K562 (cell line): ENCODE data around the gene CIAO2A. TPM values are rescaled to one million over a fixed set of nuclear protein-coding genes. Genes with fewer than 3 reads are reported as not detected.

ENCODE experiments used
- ASH1L ChIP-seq: fragments of 450-650 bp; IDR thresholded peaks from 2 replicates; pipeline ENCODE4 v1.6.1; 2018; ENCODE audit warnings: borderline replicate concordance, mild to moderate bottlenecking, low read depth; ENCODE audit not compliant: partially characterized antibody
- CREB3 ChIP-seq: fragments of 450-650 bp; conservative IDR thresholded peaks from 2 replicates; pipeline ENCODE4 v1.6.1; 2016; ENCODE audit warnings: missing genetic modification characterization, low read depth, mild to moderate bottlenecking, missing compliant biosample characterization, moderate library complexity
- CREB5 ChIP-seq: fragments of 250-450 bp; sonication (Bioruptor Pico); IDR thresholded peaks from 2 replicates; pipeline ENCODE4 v1.5.0; 2020; ENCODE audit warnings: mild to moderate bottlenecking
- ERF ChIP-seq: fragments of 450-650 bp; formaldehyde crosslinking; IDR thresholded peaks from 2 replicates; pipeline ENCODE4 v1.4.0; 2020; ENCODE audit warnings: mild to moderate bottlenecking, mixed read lengths
- GTF2B ChIP-seq: IDR thresholded peaks from 2 replicates; pipeline ENCODE4 v1.6.1; 2011; ENCODE audit not compliant: insufficient read length; ENCODE audit errors: extremely low read depth
- HMGN3 ChIP-seq: IDR thresholded peaks from 2 replicates; pipeline ENCODE4 v1.6.1; 2011; ENCODE audit warnings: borderline replicate concordance, low read depth, mild to moderate bottlenecking, mixed read lengths, low read length; ENCODE audit not compliant: insufficient read length; ENCODE audit errors: extremely low read depth
- HNRNPK ChIP-seq: fragments of 200-400 bp; formaldehyde crosslinking; IDR thresholded peaks from one replicate; pipeline ENCODE4 v1.6.1; 2018; ENCODE audit warnings: mild to moderate bottlenecking, low read depth, low read length; ENCODE audit not compliant: poor library complexity, severe bottlenecking
- KDM2B ChIP-seq: fragments of 250-450 bp; sonication (Bioruptor Pico); IDR thresholded peaks from 2 replicates; pipeline ENCODE4 v1.8.0; 2021; ENCODE audit warnings: mild to moderate bottlenecking, moderate library complexity
- KHSRP ChIP-seq: fragments of 450-650 bp; IDR thresholded peaks from 2 replicates; pipeline ENCODE4 v1.6.1; 2017
- MNT ChIP-seq, 2 experiments: fragments of 450-650 bp; conservative IDR thresholded peaks; 2 replicates each; pipeline ENCODE4 v1.6.1; 2017; ENCODE audit warnings: mild to moderate bottlenecking in 2 of 2, moderate library complexity in 2 of 2
- NFRKB ChIP-seq: fragments of 450-650 bp; IDR thresholded peaks from 2 replicates; pipeline ENCODE4 v1.6.1; 2016; ENCODE audit warnings: low read depth
- NR1H2 ChIP-seq: sonication (generic); formaldehyde crosslinking; IDR thresholded peaks from 2 replicates; pipeline ENCODE4 v1.4.0; 2020; ENCODE audit warnings: mild to moderate bottlenecking, missing genetic modification reagents
- PCBP2 ChIP-seq: fragments of 200-400 bp; formaldehyde crosslinking; IDR thresholded peaks from 2 replicates; pipeline ENCODE4 v1.6.1; 2018; ENCODE audit warnings: low read length, low read depth, mild to moderate bottlenecking, moderate library complexity; ENCODE audit not compliant: poor library complexity, severe bottlenecking
- RFX7 ChIP-seq: fragments of 250-450 bp; sonication (Bioruptor Pico); IDR thresholded peaks from 2 replicates; pipeline ENCODE4 v1.5.1; 2021; ENCODE audit warnings: mild to moderate bottlenecking
- SIN3A ChIP-seq, 2 experiments: fragments of 150-350 bp in 1 of 2; IDR thresholded peaks; 2 replicates each; pipeline ENCODE4 v1.6.1; 2011 to 2016; ENCODE audit warnings: borderline replicate concordance in 2 of 2, low read depth in 2 of 2, low read length in 2 of 2, mild to moderate bottlenecking in 2 of 2, moderate library complexity in 2 of 2; ENCODE audit not compliant: control insufficient read depth in 1 of 2
- SMAD4 ChIP-seq: fragments of 250-450 bp; sonication (Bioruptor Pico); conservative IDR thresholded peaks from 2 replicates; pipeline ENCODE4 v1.8.0; 2021; ENCODE audit warnings: inconsistent platforms, mild to moderate bottlenecking, moderate library complexity
- TBL1XR1 ChIP-seq, 2 experiments: IDR thresholded peaks; 2 replicates each; pipeline ENCODE4 v1.6.1; 2012; ENCODE audit warnings: improper control_type of control experiment in 2 of 2, low read length in 2 of 2, mild to moderate bottlenecking in 1 of 2
- TEAD1 ChIP-seq, 2 experiments: fragments of 450-650 bp in 1 of 2; sonication (generic) in 1 of 2; formaldehyde crosslinking; IDR thresholded peaks; 2 replicates each; pipeline versions ENCODE4 v1.4.0 to v1.8.0; 2020 to 2022; ENCODE audit warnings: mild to moderate bottlenecking in 2 of 2, missing genetic modification reagents in 1 of 2
- ZC3H8 ChIP-seq: fragments of 450-650 bp; IDR thresholded peaks from 2 replicates; pipeline ENCODE4 v1.6.1; 2017
- ZFP91 ChIP-seq: sonication (generic); formaldehyde crosslinking; IDR thresholded peaks from 2 replicates; pipeline ENCODE4 v1.8.0; 2022; ENCODE audit warnings: mild to moderate bottlenecking, missing genetic modification reagents
- ZNF778 ChIP-seq: fragments of 450-650 bp; formaldehyde crosslinking; IDR thresholded peaks from 2 replicates; pipeline ENCODE4 v1.4.0; 2020; ENCODE audit warnings: mild to moderate bottlenecking, moderate library complexity
- polyA plus RNA-seq, 8 experiments: library from polyadenylated mRNA; depleted of rRNA in 4 of 8; stranded (reverse) in 5 of 8; unstranded in 3 of 8; fragments of >200 nt; fragmentation: Nextera tagmentation in 2 of 8; fragmentation: Illumina TruSeq in 1 of 8; extraction: Ambion mirVana in 2 of 8; extraction: Trizol in 1 of 8; gene quantifications; 2 replicates each; pipeline versions ENCODE4 v1.2.1 to v1.2.3, GENCODE V29; 2011 to 2014; ENCODE audit warnings: inconsistent platforms in 1 of 8, missing spikeins in 1 of 8
- total RNA-seq, 7 experiments: library from RNA; depleted of rRNA in 6 of 7; stranded (reverse); fragments of >200 nt in 6 of 7; fragmentation: Illumina TruSeq in 2 of 7; extraction: Trizol in 2 of 7; gene quantifications; 2 replicates each; pipeline versions ENCODE4 v1.2.1 to v1.2.3, GENCODE V29; 2011 to 2021; ENCODE audit warnings: low replicate concordance in 1 of 7

CIAO2A gene
- total and polyA plus RNA-seq, 9 of the 15 experiments (the other 6 are each of a cell fraction or from before 2014, with no cell fraction given): 161 to 429 (median 313) TPM

GRCh38 chr15:64092864-64093626, 593 bp downstream of the CIAO2A start (continued):
- TF ChIP-seq SIN3A (IDR thresholded peaks at IDR 0.05; ENCODE audit: borderline replicate concordance in 2 of 2, control insufficient read depth in 1 of 2, low read depth in 2 of 2, low read length in 2 of 2) (peak in 1 of 2 experiments; percentile 83; a peak in 2 of 4 replicates), CREB5 (CRISPR knock-in tag) (no peak), RFX7 (CRISPR knock-in tag) (no peak), NFRKB (0 out of 2 replicates have a peak, but pooled peaks have one; percentile 41), ASH1L (no peak), NR1H2 (CRISPR knock-in tag) (no peak), GTF2B (no peak), KDM2B (CRISPR knock-in tag) (no peak), PCBP2 (no peak), HMGN3 (no peak), ERF (no peak), ZC3H8 (no peak), CREB3 (tag) (no peak), KHSRP (no peak), HNRNPK (no peak), TBL1XR1 (IDR thresholded peaks at IDR 0.05; ENCODE audit: low read length in 2 of 2) (peak in 1 of 2 experiments; percentile 16; a peak in 1 of 4 replicates), TEAD1 (CRISPR knock-in tag; IDR thresholded peaks at IDR 0.05) (peak; percentile 18 to 55; a peak in 1 of 4 replicates), SMAD4 (CRISPR knock-in tag) (0 out of 2 replicates have a peak, but pooled peaks have one; percentile 25), ZNF778 (CRISPR knock-in tag) (no peak), ZFP91 (CRISPR knock-in tag) (0 out of 2 replicates have a peak, but pooled peaks have one; percentile 49), MNT (conservative IDR thresholded peaks at IDR 0.05) (peak in 1 of 2 experiments; percentile 83)
